ENCODE data around the gene IQCK.

Gene IQCK

GRCh38 chr16:19815418-19815817, 97.3 kb downstream of the IQCK start:
- H3K4me3 ChIP-seq (ENCODE audit: control insufficient read depth, low read depth, low read length), result no peak overlapping the region
- TF ChIP-seq CTCF (IDR thresholded peaks at IDR 0.05; ENCODE audit: control insufficient read depth, insufficient read depth, low read depth, low read length, missing control alignments), result no peak
- DNase-seq (ENCODE audit: low read depth), result no peak

- H3K4me3 ChIP-seq (ENCODE audit: control insufficient read depth, low read depth, low read length), result no peak overlapping the region
- DNase-seq (ENCODE audit: low read depth), result no peak
- TF ChIP-seq CTCF (IDR thresholded peaks at IDR 0.05; ENCODE audit: control insufficient read depth, insufficient read depth, low read depth, low read length, missing control alignments), result no peak
Observed at GRCh38 chr16:19817122-19817521, 99.1 kb downstream of the IQCK start.

GRCh38 chr16:19817875-19818274, 99.8 kb downstream of the IQCK start:
- H3K4me3 ChIP-seq (ENCODE audit: control insufficient read depth, low read depth, low read length), result no peak overlapping the region
- no peak for DNase-seq (ENCODE audit: low read depth)
- no peak for TF ChIP-seq CTCF (IDR thresholded peaks at IDR 0.05; ENCODE audit: control insufficient read depth, insufficient read depth, low read depth, low read length, missing control alignments)

- no peak overlapping the region for H3K4me3 ChIP-seq (ENCODE audit: control insufficient read depth, low read depth, low read length)
- no peak for DNase-seq (ENCODE audit: low read depth)
- no peak for TF ChIP-seq CTCF (IDR thresholded peaks at IDR 0.05; ENCODE audit: control insufficient read depth, insufficient read depth, low read depth, low read length, missing control alignments)
Observed at GRCh38 chr16:19822533-19822932, 104.5 kb downstream of the IQCK start.

- no peak for DNase-seq (ENCODE audit: low read depth)
- TF ChIP-seq CTCF (IDR thresholded peaks at IDR 0.05; ENCODE audit: control insufficient read depth, insufficient read depth, low read depth, low read length, missing control alignments), result no peak
- no peak overlapping the region for H3K4me3 ChIP-seq (ENCODE audit: control insufficient read depth, low read depth, low read length)
Observed at GRCh38 chr16:19823322-19823721, 105.3 kb downstream of the IQCK start.

- DNase-seq (ENCODE audit: low read depth), result no peak
- H3K4me3 ChIP-seq (ENCODE audit: control insufficient read depth, low read depth, low read length), result no peak overlapping the region
- no peak for TF ChIP-seq CTCF (IDR thresholded peaks at IDR 0.05; ENCODE audit: control insufficient read depth, insufficient read depth, low read depth, low read length, missing control alignments)
Observed at GRCh38 chr16:19824216-19824615, 106.1 kb downstream of the IQCK start.

Measured in AG09309 (cell line).